ENCODE data around the gene SMARCB1. TPM values are rescaled to one million over a fixed set of nuclear protein-coding genes. Genes with fewer than 3 reads are reported as not detected.
A peak's percentile ranks its signal among the peaks of the same experiment; 100 is the strongest.

Gene SMARCB1
- total and polyA plus RNA-seq, 2 donors (not counting 3 experiments of a cell fraction or from before 2014, with no cell fraction given), result 113 to 148 TPM

DNA sequence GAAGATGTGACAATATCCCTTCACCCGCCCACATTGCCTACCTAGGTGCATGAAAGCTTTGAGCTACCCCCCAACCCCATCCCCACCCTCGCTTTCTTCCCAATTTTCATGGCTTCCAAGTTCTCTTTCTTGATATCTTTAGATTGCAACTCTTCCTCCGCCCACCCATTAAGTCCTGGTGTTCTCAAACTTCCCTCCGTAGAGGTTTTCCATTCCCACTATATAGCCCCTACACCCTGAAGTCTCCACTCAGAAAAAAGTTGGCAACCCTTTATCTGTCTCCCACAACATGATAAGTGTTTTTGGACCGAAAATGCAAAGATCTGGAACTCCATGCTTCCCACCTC, 36.4 kb upstream of the SMARCB1 start:
- intact Hi-C loops (cut with micrococcal nuclease), result loop anchor here (2.0 kb wide), 1 partner anchor 18 kb away; no protein-coding TSS in a partner anchor
- no peak for FAIRE-seq
- Histone ChIP-seq H4K20me1 (replicated peaks; ENCODE audit: control insufficient read depth, extremely low read depth, insufficient read depth, low read length) (no peaks in the 10 kb centered on the region), H3K79me2 (ENCODE audit: control insufficient read depth, insufficient read depth, low read length) (no peaks in the 10 kb centered on the region), H3K4me1 (ENCODE audit: control insufficient read depth, extremely low read depth, insufficient read depth, low read length) (peaks cover 10% of the 10 kb centered on the region), H3K9ac (replicated peaks; ENCODE audit: extremely low read depth, insufficient read depth, low read length) (peak overlapping the region; percentile 58), H3K36me3 (ENCODE audit: control insufficient read depth in 2 of 2, extremely low read depth in 1 of 2, insufficient read depth in 2 of 2, low read length in 2 of 2) (no peaks in the 10 kb centered on the region), H3K4me3 (replicated peaks in 1 of 3; ENCODE audit: insufficient read depth in 1 of 3, low read depth in 1 of 3, low read length in 3 of 3) (peak overlapping the region; percentile 88 to 92 (median 89)), H3K9me3 (replicated peaks; ENCODE audit: control insufficient read depth, insufficient read depth, low read length) (no peaks in the 10 kb centered on the region), H3K27ac (ENCODE audit: insufficient read depth, low read depth, low read length) (no peak overlapping the region), H3K9me1 (replicated peaks; ENCODE audit: control insufficient read depth, extremely low read depth, insufficient read depth, low read length) (no peaks in the 10 kb centered on the region), H2AFZ (ENCODE audit: low read depth, low read length) (peak overlapping the region; percentile 89), H3K27me3 (ENCODE audit: control insufficient read depth in 2 of 2, insufficient read depth in 2 of 2, low read length in 2 of 2) (no peaks in the 10 kb centered on the region), H3K4me2 (ENCODE audit: insufficient read depth, low read length) (peak overlapping the region; percentile 93)
- dilution Hi-C loops (cut with MboI; ENCODE audit: extremely low pct_ligation_motif_present, low sequenced_read_pairs), result no loop called here
- TSS peak; percentile 37 for BruUV-seq (replicated peaks)
- CTCF ChIA-PET, result interaction anchor here (1.0 to 1.1 kb wide), 2 partner anchors 19 to 21 kb away, joined by 3 read pairs; no protein-coding TSS in a partner anchor
- POLR2A ChIA-PET, result no interaction called here
- DNase-seq (ENCODE audit: low read depth, low spot score), result no peak
- TF ChIP-seq MYC (IDR thresholded peaks at IDR 0.05; ENCODE audit: low read depth, low read length) (no peak), EZH2 (IDR thresholded peaks at IDR 0.05; ENCODE audit: borderline replicate concordance, low read depth, low read length, severe bottlenecking) (no peak), GATA2 (IDR thresholded peaks at IDR 0.05; ENCODE audit: insufficient read depth, insufficient read length, low read depth, low read length) (no peak), FOS (IDR thresholded peaks at IDR 0.05; ENCODE audit: borderline replicate concordance, insufficient read depth, low read length) (no peak), POLR2A (IDR thresholded peaks at IDR 0.05; ENCODE audit: low read depth, low read length) (no peak), MAX (IDR thresholded peaks at IDR 0.05; ENCODE audit: insufficient read depth, insufficient read length) (no peak), POLR2AphosphoS5 (IDR thresholded peaks at IDR 0.05; ENCODE audit: insufficient read depth, low read depth, low read length) (no peak), JUN (IDR thresholded peaks at IDR 0.05; ENCODE audit: borderline replicate concordance, insufficient read depth, insufficient read length, low read depth) (no peak)
- TF ChIP-seq, protein P1, sequence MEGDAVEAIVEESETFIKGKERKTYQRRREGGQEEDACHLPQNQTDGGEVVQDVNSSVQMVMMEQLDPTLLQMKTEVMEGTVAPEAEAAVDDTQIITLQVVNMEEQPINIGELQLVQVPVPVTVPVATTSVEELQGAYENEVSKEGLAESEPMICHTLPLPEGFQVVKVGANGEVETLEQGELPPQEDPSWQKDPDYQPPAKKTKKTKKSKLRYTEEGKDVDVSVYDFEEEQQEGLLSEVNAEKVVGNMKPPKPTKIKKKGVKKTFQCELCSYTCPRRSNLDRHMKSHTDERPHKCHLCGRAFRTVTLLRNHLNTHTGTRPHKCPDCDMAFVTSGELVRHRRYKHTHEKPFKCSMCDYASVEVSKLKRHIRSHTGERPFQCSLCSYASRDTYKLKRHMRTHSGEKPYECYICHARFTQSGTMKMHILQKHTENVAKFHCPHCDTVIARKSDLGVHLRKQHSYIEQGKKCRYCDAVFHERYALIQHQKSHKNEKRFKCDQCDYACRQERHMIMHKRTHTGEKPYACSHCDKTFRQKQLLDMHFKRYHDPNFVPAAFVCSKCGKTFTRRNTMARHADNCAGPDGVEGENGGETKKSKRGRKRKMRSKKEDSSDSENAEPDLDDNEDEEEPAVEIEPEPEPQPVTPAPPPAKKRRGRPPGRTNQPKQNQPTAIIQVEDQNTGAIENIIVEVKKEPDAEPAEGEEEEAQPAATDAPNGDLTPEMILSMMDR (IDR thresholded peaks at IDR 0.05; ENCODE audit: extremely low read depth in 1 of 2, insufficient read depth in 1 of 2, low read depth in 1 of 2, low read length in 2 of 2), result no peak

Measured in endothelial cell of umbilical vein (primary cell).